Transverse colon (tissue), 3 donors: Measurements from ENCODE around the gene DPYD.

Experiments used
- POLR2A ChIP-seq: fragments of 450-650 bp; IDR thresholded peaks from one replicate; pipeline ENCODE4 v1.6.1; 2016; ENCODE audit warnings: antibody characterized with exemption, mild to moderate bottlenecking, moderate library complexity
- TF ChIP-seq, protein P1 (sequence below), 5 experiments: fragments of 200-600 bp in 3 of 5; fragments of 450-650 bp in 2 of 5; sonication (generic) in 3 of 5; IDR thresholded peaks; 1 replicate in 2 of 5; 2 replicates in 3 of 5; pipeline ENCODE4 v1.5.1; 2016 to 2017; ENCODE audit warnings: antibody characterized with exemption in 5 of 5, inconsistent platforms in 3 of 5, mild to moderate bottlenecking in 2 of 5, moderate library complexity in 1 of 5

DNA sequence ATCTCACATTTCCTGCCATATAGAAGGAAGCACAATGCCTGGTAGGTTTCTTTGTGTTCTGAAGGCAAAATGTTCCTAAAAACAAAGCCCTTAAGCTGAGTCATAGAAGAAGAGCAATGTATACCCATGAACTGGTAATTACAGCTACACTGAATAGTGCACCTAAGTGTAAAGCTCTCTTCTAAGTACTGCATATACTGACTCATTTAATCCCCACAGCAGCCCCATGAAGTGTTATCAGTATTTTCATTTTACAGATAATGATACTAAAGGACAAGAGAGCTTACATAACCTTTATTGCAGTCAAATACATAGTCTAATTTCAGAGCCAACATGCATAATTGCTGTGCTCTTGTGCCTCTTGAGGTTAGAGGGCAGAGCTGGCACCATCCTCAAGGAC is 239.9 kb downstream of the DPYD start:
- TF ChIP-seq POLR2A, result no peak
- TF ChIP-seq, protein P1, sequence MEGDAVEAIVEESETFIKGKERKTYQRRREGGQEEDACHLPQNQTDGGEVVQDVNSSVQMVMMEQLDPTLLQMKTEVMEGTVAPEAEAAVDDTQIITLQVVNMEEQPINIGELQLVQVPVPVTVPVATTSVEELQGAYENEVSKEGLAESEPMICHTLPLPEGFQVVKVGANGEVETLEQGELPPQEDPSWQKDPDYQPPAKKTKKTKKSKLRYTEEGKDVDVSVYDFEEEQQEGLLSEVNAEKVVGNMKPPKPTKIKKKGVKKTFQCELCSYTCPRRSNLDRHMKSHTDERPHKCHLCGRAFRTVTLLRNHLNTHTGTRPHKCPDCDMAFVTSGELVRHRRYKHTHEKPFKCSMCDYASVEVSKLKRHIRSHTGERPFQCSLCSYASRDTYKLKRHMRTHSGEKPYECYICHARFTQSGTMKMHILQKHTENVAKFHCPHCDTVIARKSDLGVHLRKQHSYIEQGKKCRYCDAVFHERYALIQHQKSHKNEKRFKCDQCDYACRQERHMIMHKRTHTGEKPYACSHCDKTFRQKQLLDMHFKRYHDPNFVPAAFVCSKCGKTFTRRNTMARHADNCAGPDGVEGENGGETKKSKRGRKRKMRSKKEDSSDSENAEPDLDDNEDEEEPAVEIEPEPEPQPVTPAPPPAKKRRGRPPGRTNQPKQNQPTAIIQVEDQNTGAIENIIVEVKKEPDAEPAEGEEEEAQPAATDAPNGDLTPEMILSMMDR (IDR thresholded peaks at IDR 0.05), result no peak
